Measurements from ENCODE around the gene MUC3A.

DNA sequence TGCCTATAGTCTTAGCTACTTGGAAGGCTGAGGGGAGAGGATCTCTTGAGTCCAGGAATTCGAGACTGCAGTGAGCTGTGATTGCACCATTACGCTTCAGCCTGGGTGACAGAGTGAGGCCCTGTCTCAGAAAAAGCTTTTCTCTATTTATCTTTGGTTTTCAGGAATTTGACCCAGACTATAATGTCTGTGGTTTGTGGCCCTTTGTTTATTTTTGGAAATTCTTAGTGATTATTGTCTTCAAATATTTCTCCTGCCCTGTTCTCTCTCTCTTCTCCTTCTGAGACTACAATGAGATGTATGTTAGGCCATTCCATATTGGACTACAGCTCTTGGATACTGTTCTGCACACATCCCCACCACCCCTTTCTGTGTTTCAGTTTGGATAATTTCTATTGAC, 24.7 kb downstream of the MUC3A start:
- TF ChIP-seq, protein P1, sequence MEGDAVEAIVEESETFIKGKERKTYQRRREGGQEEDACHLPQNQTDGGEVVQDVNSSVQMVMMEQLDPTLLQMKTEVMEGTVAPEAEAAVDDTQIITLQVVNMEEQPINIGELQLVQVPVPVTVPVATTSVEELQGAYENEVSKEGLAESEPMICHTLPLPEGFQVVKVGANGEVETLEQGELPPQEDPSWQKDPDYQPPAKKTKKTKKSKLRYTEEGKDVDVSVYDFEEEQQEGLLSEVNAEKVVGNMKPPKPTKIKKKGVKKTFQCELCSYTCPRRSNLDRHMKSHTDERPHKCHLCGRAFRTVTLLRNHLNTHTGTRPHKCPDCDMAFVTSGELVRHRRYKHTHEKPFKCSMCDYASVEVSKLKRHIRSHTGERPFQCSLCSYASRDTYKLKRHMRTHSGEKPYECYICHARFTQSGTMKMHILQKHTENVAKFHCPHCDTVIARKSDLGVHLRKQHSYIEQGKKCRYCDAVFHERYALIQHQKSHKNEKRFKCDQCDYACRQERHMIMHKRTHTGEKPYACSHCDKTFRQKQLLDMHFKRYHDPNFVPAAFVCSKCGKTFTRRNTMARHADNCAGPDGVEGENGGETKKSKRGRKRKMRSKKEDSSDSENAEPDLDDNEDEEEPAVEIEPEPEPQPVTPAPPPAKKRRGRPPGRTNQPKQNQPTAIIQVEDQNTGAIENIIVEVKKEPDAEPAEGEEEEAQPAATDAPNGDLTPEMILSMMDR (IDR thresholded peaks at IDR 0.05), result no peak
- TF ChIP-seq POLR2A (IDR thresholded peaks at IDR 0.05), result no peak
- TF ChIP-seq EP300 (IDR thresholded peaks at IDR 0.05), result no peak
